ENCODE results near the gene USP46.

The USP46 gene

DNA sequence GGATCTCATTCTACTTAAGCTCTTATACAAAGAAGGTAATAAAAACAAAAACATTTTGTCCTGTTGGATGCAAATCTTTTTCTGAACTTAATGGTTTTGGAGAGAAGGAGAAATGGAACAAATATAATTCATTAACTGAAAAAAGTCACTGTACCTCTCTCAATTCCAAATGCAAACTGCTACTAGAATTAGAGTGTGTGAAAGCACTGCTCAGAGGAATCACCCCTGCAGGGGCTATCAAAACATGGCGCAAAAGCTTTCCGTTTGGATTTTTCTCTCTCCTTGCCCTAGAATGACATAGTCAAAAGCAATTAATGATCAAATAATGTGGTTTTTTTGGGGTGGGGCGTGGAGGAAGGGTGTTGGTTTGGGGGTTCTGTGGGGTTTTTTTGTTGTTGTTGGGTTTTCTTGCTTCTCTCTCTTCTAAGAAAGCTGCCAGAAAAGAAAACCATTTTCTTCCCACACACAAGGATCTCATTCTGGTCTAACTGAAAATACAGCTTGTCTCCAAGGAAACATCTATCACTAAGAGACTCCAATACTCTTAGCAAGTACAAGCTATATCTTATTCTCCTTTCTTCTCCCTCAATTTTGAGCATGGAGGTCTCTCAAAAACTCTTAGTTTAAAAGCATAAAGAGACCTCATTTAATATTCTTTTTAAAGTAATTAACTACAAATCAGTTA lies 41.6 kb downstream of the USP46 start:
- no peak for TF ChIP-seq CTCF (IDR thresholded peaks at IDR 0.05; ENCODE audit: insufficient read depth, low read depth, low read length, missing control alignments)
- DNase-seq (ENCODE audit: low read depth), result no peak
- H3K4me3 ChIP-seq (ENCODE audit: low read length), result no peak overlapping the region

GRCh38 chr4:52614241-52614640 lies 44.9 kb downstream of the USP46 start:
- no peak for TF ChIP-seq CTCF (IDR thresholded peaks at IDR 0.05; ENCODE audit: insufficient read depth, low read depth, low read length, missing control alignments)

DNA sequence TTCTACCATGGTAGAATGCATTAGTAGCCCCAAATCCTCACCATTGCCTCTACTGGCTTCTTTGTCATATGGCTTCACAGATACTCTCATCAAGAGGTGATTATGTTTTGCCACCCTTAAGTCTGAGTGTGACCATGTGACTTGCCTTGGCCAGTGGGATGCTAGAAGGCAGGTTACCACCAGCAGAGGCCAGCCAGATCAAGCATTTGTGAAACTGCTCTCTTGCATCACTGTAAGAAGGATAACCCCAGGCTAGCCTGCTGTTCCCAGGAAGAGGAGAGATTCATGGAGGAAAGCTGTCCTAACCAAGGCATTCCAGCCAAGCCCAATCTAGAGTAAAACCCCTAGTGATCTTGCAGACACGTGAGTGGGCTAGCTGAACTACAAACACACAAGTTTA lies 46.8 kb downstream of the USP46 start:
- DNase-seq (ENCODE audit: low read depth), result peak; percentile 71
- H3K4me3 ChIP-seq (ENCODE audit: low read length), result no peak overlapping the region
- no peak for TF ChIP-seq CTCF (IDR thresholded peaks at IDR 0.05; ENCODE audit: insufficient read depth, low read depth, low read length, missing control alignments)

More at GRCh38 chr4:52614241-52614640, 44.9 kb downstream of the USP46 start:
- H3K4me3 ChIP-seq (ENCODE audit: low read length), result no peak overlapping the region
- DNase-seq (ENCODE audit: low read depth), result no peak

- DNase-seq (ENCODE audit: low read depth), result no peak
- H3K4me3 ChIP-seq (ENCODE audit: low read length), result no peak overlapping the region
- TF ChIP-seq CTCF (IDR thresholded peaks at IDR 0.05; ENCODE audit: insufficient read depth, low read depth, low read length, missing control alignments), result no peak
These were observed 48.0 kb downstream of the USP46 start for GRCh38 chr4:52611030-52611555.

- no peak for DNase-seq (ENCODE audit: low read depth)
- no peak overlapping the region for H3K4me3 ChIP-seq (ENCODE audit: low read length)
- no peak for TF ChIP-seq CTCF (IDR thresholded peaks at IDR 0.05; ENCODE audit: insufficient read depth, low read depth, low read length, missing control alignments)
These were observed 52.4 kb downstream of the USP46 start for GRCh38 chr4:52606726-52607125.

GRCh38 chr4:52606040-52606439 lies 53.1 kb downstream of the USP46 start:
- H3K4me3 ChIP-seq (ENCODE audit: low read length), result no peak overlapping the region
- no peak for DNase-seq (ENCODE audit: low read depth)
- no peak for TF ChIP-seq CTCF (IDR thresholded peaks at IDR 0.05; ENCODE audit: insufficient read depth, low read depth, low read length, missing control alignments)

DNA sequence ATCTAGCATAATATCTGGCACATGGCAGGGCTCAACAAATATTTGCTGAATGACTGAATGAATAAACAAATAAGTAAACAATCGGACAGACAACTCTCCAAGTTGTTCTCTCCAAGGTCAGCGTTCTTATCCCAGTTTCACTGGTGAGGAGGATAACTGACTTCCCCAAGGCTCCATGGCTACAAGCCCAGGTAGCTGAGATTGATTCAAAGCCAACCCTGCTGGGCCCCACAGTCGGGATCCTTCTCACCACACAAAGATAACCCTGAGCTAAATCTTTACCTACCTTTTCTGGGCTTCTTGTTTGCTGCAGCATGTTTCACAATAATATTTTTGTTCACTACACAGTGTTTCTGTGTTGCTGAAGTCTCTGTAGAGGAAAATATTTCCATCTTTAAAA lies 54.9 kb downstream of the USP46 start:
- no peak for TF ChIP-seq CTCF (IDR thresholded peaks at IDR 0.05; ENCODE audit: insufficient read depth, low read depth, low read length, missing control alignments)
- DNase-seq (ENCODE audit: low read depth), result no peak
- H3K4me3 ChIP-seq (ENCODE audit: low read length), result no peak overlapping the region
